Measurements from ENCODE around the gene STPG4.

Gene STPG4

GRCh38 chr2:47155091-47155876 is at the start of gene STPG4:
TSS of gene STPG4 (minus strand) at chr2:47155308. CDS start at chr2:47155251, 57 bp downstream.
- ATAC-seq = peak; percentile 42
- TF ChIP-seq, protein P1, sequence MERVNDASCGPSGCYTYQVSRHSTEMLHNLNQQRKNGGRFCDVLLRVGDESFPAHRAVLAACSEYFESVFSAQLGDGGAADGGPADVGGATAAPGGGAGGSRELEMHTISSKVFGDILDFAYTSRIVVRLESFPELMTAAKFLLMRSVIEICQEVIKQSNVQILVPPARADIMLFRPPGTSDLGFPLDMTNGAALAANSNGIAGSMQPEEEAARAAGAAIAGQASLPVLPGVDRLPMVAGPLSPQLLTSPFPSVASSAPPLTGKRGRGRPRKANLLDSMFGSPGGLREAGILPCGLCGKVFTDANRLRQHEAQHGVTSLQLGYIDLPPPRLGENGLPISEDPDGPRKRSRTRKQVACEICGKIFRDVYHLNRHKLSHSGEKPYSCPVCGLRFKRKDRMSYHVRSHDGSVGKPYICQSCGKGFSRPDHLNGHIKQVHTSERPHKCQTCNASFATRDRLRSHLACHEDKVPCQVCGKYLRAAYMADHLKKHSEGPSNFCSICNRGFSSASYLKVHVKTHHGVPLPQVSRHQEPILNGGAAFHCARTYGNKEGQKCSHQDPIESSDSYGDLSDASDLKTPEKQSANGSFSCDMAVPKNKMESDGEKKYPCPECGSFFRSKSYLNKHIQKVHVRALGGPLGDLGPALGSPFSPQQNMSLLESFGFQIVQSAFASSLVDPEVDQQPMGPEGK (CRISPR knock-in tag; IDR thresholded peaks at IDR 0.05; ENCODE audit: borderline replicate concordance) = no peak
- no peak for TF ChIP-seq OSR1 (CRISPR knock-in tag; IDR thresholded peaks at IDR 0.05)
- no peak for TF ChIP-seq ZFP3 (CRISPR knock-in tag; IDR thresholded peaks at IDR 0.05)
- TF ChIP-seq ARNTL (CRISPR knock-in tag; IDR thresholded peaks at IDR 0.05; ENCODE audit: borderline replicate concordance, low read depth) = no peak
- TF ChIP-seq PPARA (CRISPR knock-in tag; IDR thresholded peaks at IDR 0.05; ENCODE audit: borderline replicate concordance) = no peak
- no peak for TF ChIP-seq CREB5 (CRISPR knock-in tag; IDR thresholded peaks at IDR 0.05; ENCODE audit: low read depth)
- TF ChIP-seq ZC3H10 (CRISPR knock-in tag; IDR thresholded peaks at IDR 0.05) = no peak
- no peak for TF ChIP-seq RARB (CRISPR knock-in tag; IDR thresholded peaks at IDR 0.05)
- no peak for TF ChIP-seq TSHZ2 (CRISPR knock-in tag; IDR thresholded peaks at IDR 0.05)
- no peak for TF ChIP-seq ZNF8 (CRISPR knock-in tag; IDR thresholded peaks at IDR 0.05)
- no peak for TF ChIP-seq ZNF565 (CRISPR knock-in tag; conservative IDR thresholded peaks at IDR 0.05; ENCODE audit: low read depth)
- TF ChIP-seq, protein P2, sequence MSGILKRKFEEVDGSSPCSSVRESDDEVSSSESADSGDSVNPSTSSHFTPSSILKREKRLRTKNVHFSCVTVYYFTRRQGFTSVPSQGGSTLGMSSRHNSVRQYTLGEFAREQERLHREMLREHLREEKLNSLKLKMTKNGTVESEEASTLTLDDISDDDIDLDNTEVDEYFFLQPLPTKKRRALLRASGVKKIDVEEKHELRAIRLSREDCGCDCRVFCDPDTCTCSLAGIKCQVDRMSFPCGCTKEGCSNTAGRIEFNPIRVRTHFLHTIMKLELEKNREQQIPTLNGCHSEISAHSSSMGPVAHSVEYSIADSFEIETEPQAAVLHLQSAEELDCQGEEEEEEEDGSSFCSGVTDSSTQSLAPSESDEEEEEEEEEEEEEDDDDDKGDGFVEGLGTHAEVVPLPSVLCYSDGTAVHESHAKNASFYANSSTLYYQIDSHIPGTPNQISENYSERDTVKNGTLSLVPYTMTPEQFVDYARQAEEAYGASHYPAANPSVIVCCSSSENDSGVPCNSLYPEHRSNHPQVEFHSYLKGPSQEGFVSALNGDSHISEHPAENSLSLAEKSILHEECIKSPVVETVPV (CRISPR knock-in tag; IDR thresholded peaks at IDR 0.05) = no peak
- no peak for TF ChIP-seq POU6F1 (CRISPR knock-in tag; IDR thresholded peaks at IDR 0.05; ENCODE audit: borderline replicate concordance, low read depth)
- no peak for TF ChIP-seq BACH2 (CRISPR knock-in tag; IDR thresholded peaks at IDR 0.05; ENCODE audit: borderline replicate concordance)
- TF ChIP-seq ESRRG (CRISPR knock-in tag; IDR thresholded peaks at IDR 0.05) = no peak
- TF ChIP-seq CSDC2 (CRISPR knock-in tag; IDR thresholded peaks at IDR 0.05) = no peak
- TF ChIP-seq ISL1 (CRISPR knock-in tag; IDR thresholded peaks at IDR 0.05) = no peak
- TF ChIP-seq GLIS3 (CRISPR knock-in tag; IDR thresholded peaks at IDR 0.05) = no peak
- no peak for TF ChIP-seq TOX (CRISPR knock-in tag; IDR thresholded peaks at IDR 0.05; ENCODE audit: borderline replicate concordance)
- TF ChIP-seq ZFP30 (CRISPR knock-in tag; IDR thresholded peaks at IDR 0.05) = no peak

- no peak for ATAC-seq
Observed at GRCh38 chr2:47204691-47205090, 49.6 kb upstream of the STPG4 start.

More at GRCh38 chr2:47204691-47205090, 49.6 kb upstream of the STPG4 start:
- TF ChIP-seq, protein P2 (CRISPR knock-in tag; IDR thresholded peaks at IDR 0.05) = no peak
- TF ChIP-seq BACH2 (CRISPR knock-in tag; IDR thresholded peaks at IDR 0.05; ENCODE audit: borderline replicate concordance) (no peak), SNAI2 (CRISPR knock-in tag; IDR thresholded peaks at IDR 0.05) (no peak), GLIS3 (CRISPR knock-in tag; IDR thresholded peaks at IDR 0.05) (no peak)
